ENCODE results near the gene A4GALT.

- TF ChIP-seq SUZ12 (IDR thresholded peaks at IDR 0.05) (no peak), TARDBP (IDR thresholded peaks at IDR 0.05) (no peak), HDGF (IDR thresholded peaks at IDR 0.05; ENCODE audit: borderline replicate concordance) (no peak), NFRKB (IDR thresholded peaks at IDR 0.05) (no peak), ELF4 (IDR thresholded peaks at IDR 0.05) (no peak), SP1 (IDR thresholded peaks at IDR 0.05) (no peak), PKNOX1 (IDR thresholded peaks at IDR 0.05) (no peak), BHLHE40 (IDR thresholded peaks at IDR 0.05; ENCODE audit: borderline replicate concordance) (no peak), ZNF384 (IDR thresholded peaks at IDR 0.05) (no peak), FOXK2 (IDR thresholded peaks at IDR 0.05) (no peak), ARNT (IDR thresholded peaks at IDR 0.05) (no peak), FOXM1 (IDR thresholded peaks at IDR 0.05; ENCODE audit: borderline replicate concordance) (no peak)
Observed at GRCh38 chr22:42673898-42674401, 46.7 kb downstream of the A4GALT start.

Measured in HEK293T (cell line).